Effector memory CD4-positive, alpha-beta T cell (primary cell): ENCODE data around the gene WDR76.

Experiments
- DNase-seq, 3 donors: peaks; one replicate each; pipeline ENCODE4 v3.0.0-alpha.2; 2020
- H3K27ac ChIP-seq: 2 replicates; pipeline ENCODE4 v1.7.0; 2013; ENCODE audit warnings: mild to moderate bottlenecking, low read length, moderate library complexity; ENCODE audit not compliant: insufficient read depth, poor library complexity, severe bottlenecking
- H3K27me3 ChIP-seq: replicated peaks from 2 replicates; pipeline ENCODE4 v1.7.0; 2013; ENCODE audit warnings: mild to moderate bottlenecking, low read length; ENCODE audit not compliant: insufficient read depth, control insufficient read depth, poor library complexity, severe bottlenecking
- H3K36me3 ChIP-seq: 2 replicates; pipeline ENCODE4 v1.7.0; 2013; ENCODE audit warnings: mild to moderate bottlenecking, low read length, moderate library complexity; ENCODE audit not compliant: control insufficient read depth, insufficient read depth
- H3K4me1 ChIP-seq: 2 replicates; pipeline ENCODE4 v1.7.0; 2013; ENCODE audit warnings: low read length, mild to moderate bottlenecking; ENCODE audit not compliant: control insufficient read depth, insufficient read depth, poor library complexity, severe bottlenecking
- H3K4me3 ChIP-seq: 2 replicates; pipeline ENCODE4 v1.7.0; 2013; ENCODE audit warnings: low read length, low read depth, mild to moderate bottlenecking; ENCODE audit not compliant: insufficient read depth, poor library complexity, severe bottlenecking
- H3K9me3 ChIP-seq: 2 replicates; pipeline ENCODE4 v1.7.0; 2013; ENCODE audit warnings: mild to moderate bottlenecking, low read length, moderate library complexity; ENCODE audit not compliant: control insufficient read depth
- total RNA-seq, 3 donors: gene quantifications; one replicate each; lab custom pipeline; 2026; lab: John Stamatoyannopoulos, UW

WDR76 gene
- 18.4 to 26.5 (median 19.4) reads per million in 3 donors for total RNA-seq

- no peaks in the 10 kb centered on the region for H3K27me3 ChIP-seq
- H3K27ac ChIP-seq, result peak within 1 kb of the TSS; percentile 82
- DNase-seq, result peak; percentile 53 to 72 (median 57)
- H3K4me3 ChIP-seq, result peak within 1 kb of the TSS; percentile 69
- peaks cover 20% of the 10 kb centered on the region for H3K4me1 ChIP-seq
- no peaks in the 10 kb centered on the region for H3K36me3 ChIP-seq
- no peaks in the 10 kb centered on the region for H3K9me3 ChIP-seq
These were observed at the start of gene WDR76 for GRCh38 chr15:43826508-43827341. Gene WDR76 (plus strand): TSS chr15:43827002. CDS start chr15:43827033, 31 bp downstream.

- peak; percentile 79 to 84 (median 79) for DNase-seq
- Histone ChIP-seq H3K36me3 (peaks cover 10% of the 10 kb centered on the region), H3K4me3 (peak overlapping the region; percentile 85), H3K27me3 (no peaks in the 10 kb centered on the region), H3K4me1 (peaks cover 10% of the 10 kb centered on the region), H3K9me3 (no peaks in the 10 kb centered on the region), H3K27ac (peak overlapping the region; percentile 61)
These were observed 49.4 kb upstream of the WDR76 start for GRCh38 chr15:43777267-43777914.

- Histone ChIP-seq H3K27ac (no peak overlapping the region), H3K4me1 (peaks cover 10% of the 10 kb centered on the region), H3K9me3 (no peaks in the 10 kb centered on the region), H3K4me3 (no peak overlapping the region), H3K36me3 (no peaks in the 10 kb centered on the region), H3K27me3 (no peaks in the 10 kb centered on the region)
- DNase-seq, result no peak
These were observed 47.8 kb upstream of the WDR76 start for GRCh38 chr15:43779016-43779415.

- no peak overlapping the region for H3K27ac ChIP-seq
- H3K27me3 ChIP-seq, result no peaks in the 10 kb centered on the region
- peaks cover 7% of the 10 kb centered on the region for H3K4me1 ChIP-seq
- H3K4me3 ChIP-seq, result no peak overlapping the region
- H3K36me3 ChIP-seq, result peaks cover 8% of the 10 kb centered on the region
- no peaks in the 10 kb centered on the region for H3K9me3 ChIP-seq
- no peak for DNase-seq
These were observed 37.4 kb upstream of the WDR76 start for GRCh38 chr15:43789409-43789808.

GRCh38 chr15:43791993-43792760, 34.6 kb upstream of the WDR76 start, which contains the start of gene SERF2:
Gene SERF2 (plus strand): TSS chr15:43792320. CDS start chr15:43792377, 57 bp downstream.
- Histone ChIP-seq H3K9me3 (no peaks in the 10 kb centered on the region), H3K4me1 (peaks cover 17% of the 10 kb centered on the region), H3K4me3 (peak within 1 kb of the TSS; percentile 96), H3K27ac (peak within 1 kb of the TSS; percentile 98), H3K36me3 (peaks cover 29% of the 10 kb centered on the region), H3K27me3 (no peaks in the 10 kb centered on the region)
- peak; percentile 99 to 100 (median 100) for DNase-seq

GRCh38 chr15:43792761-43793476, 33.9 kb upstream of the WDR76 start:
- Histone ChIP-seq H3K4me1 (peaks cover 17% of the 10 kb centered on the region), H3K9me3 (no peaks in the 10 kb centered on the region), H3K4me3 (peak overlapping the region; percentile 96), H3K36me3 (peaks cover 34% of the 10 kb centered on the region), H3K27ac (peak overlapping the region; percentile 98), H3K27me3 (no peaks in the 10 kb centered on the region)
- DNase-seq, result no peak

- H3K36me3 ChIP-seq, result peaks cover 35% of the 10 kb centered on the region
- no peaks in the 10 kb centered on the region for H3K9me3 ChIP-seq
- H3K27ac ChIP-seq, result peak overlapping the region; percentile 98
- H3K4me1 ChIP-seq, result peaks cover 17% of the 10 kb centered on the region
- peak overlapping the region; percentile 96 for H3K4me3 ChIP-seq
- no peak for DNase-seq
- H3K27me3 ChIP-seq, result no peaks in the 10 kb centered on the region
These were observed 33.2 kb upstream of the WDR76 start for GRCh38 chr15:43793647-43794046.

- H3K27ac ChIP-seq, result peak overlapping the region; percentile 1
- no peak overlapping the region for H3K4me3 ChIP-seq
- no peak for DNase-seq
- H3K9me3 ChIP-seq, result no peaks in the 10 kb centered on the region
- no peaks in the 10 kb centered on the region for H3K27me3 ChIP-seq
- H3K36me3 ChIP-seq, result peaks cover 42% of the 10 kb centered on the region
- H3K4me1 ChIP-seq, result peaks cover 17% of the 10 kb centered on the region
These were observed 32.3 kb upstream of the WDR76 start for GRCh38 chr15:43794269-43795037.

GRCh38 chr15:43795197-43795596, 31.6 kb upstream of the WDR76 start:
- no peaks in the 10 kb centered on the region for H3K9me3 ChIP-seq
- H3K4me1 ChIP-seq, result peaks cover 22% of the 10 kb centered on the region
- H3K27ac ChIP-seq, result peak overlapping the region; percentile 1
- H3K4me3 ChIP-seq, result no peak overlapping the region
- no peak for DNase-seq
- peaks cover 46% of the 10 kb centered on the region for H3K36me3 ChIP-seq
- no peaks in the 10 kb centered on the region for H3K27me3 ChIP-seq
